Activated CD4-positive, alpha-beta T cell treated with anti-CD3 and anti-CD28 coated beads, Interleukin-2, Interleukin-6, amounts not matched to agents 100 ng/mL and 50 ng/mL, durations not matched to agents 16 hours and 8 hours (primary cell): Measurements from ENCODE around the gene DOK6.
"Not testable (repeated sequence)": the region's sequence is repeated elsewhere in the genome, so short reads cannot be mapped to it uniquely, and the experiment has no call there.

Experiments used
- DNase-seq: peaks from one replicate; pipeline ENCODE4 v3.0.0-alpha.2; 2020

DOK6 gene

GRCh38 chr18:69878213-69878933 lies 477.7 kb downstream of the DOK6 start:
- no peak for DNase-seq

- DNase-seq: not testable (repeated sequence)
These were observed 478.4 kb downstream of the DOK6 start for GRCh38 chr18:69879051-69879450.

- DNase-seq: no peak
These were observed 479.4 kb downstream of the DOK6 start for GRCh38 chr18:69880083-69880482.

- DNase-seq: no peak
These were observed 482.4 kb downstream of the DOK6 start for GRCh38 chr18:69882965-69883668.

- no peak for DNase-seq
These were observed 483.1 kb downstream of the DOK6 start for GRCh38 chr18:69883781-69884180.

GRCh38 chr18:69885355-69885754 lies 484.7 kb downstream of the DOK6 start:
- DNase-seq: no peak

- DNase-seq: peak; percentile 88
These were observed 485.3 kb downstream of the DOK6 start for GRCh38 chr18:69885841-69886531.

- no peak for DNase-seq
These were observed 486.6 kb downstream of the DOK6 start for GRCh38 chr18:69887256-69887655.

- DNase-seq: peak; percentile 80
These were observed 488.3 kb downstream of the DOK6 start for GRCh38 chr18:69889009-69889408.

GRCh38 chr18:69890558-69890957 lies 489.9 kb downstream of the DOK6 start:
- DNase-seq: peak; percentile 39

GRCh38 chr18:69894467-69894866 lies 493.8 kb downstream of the DOK6 start:
- DNase-seq: no peak

GRCh38 chr18:69895066-69896047 lies 494.7 kb downstream of the DOK6 start:
- DNase-seq: no peak

GRCh38 chr18:69897397-69898108 lies 496.9 kb downstream of the DOK6 start:
- DNase-seq: peak; percentile 83

- peak; percentile 72 for DNase-seq
These were observed 497.7 kb downstream of the DOK6 start for GRCh38 chr18:69898241-69898861.
